Measurements from ENCODE around the gene COL12A1.

Gene COL12A1

DNA sequence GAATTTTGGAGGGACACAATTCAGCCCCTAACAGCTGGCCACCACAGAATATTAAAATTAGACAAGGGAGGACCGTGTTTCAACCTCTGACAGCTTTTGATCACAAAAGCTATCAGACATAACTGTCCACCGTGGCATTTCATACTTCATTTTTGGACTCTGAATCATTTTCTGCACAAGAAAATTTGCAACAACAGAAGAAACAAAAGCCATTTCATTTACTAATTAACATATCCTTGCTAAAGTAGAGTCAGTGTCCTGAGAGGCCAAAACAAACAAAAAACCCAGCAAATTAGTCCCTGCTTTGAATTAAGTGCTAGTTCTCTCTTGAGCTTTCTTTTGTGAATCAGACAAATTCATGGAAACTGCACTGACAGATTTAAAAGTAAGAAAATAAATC is 17.6 kb upstream of the COL12A1 start:
- DNase-seq (ENCODE audit: extremely low read depth, low read depth) = no peak
- TF ChIP-seq, protein P1, sequence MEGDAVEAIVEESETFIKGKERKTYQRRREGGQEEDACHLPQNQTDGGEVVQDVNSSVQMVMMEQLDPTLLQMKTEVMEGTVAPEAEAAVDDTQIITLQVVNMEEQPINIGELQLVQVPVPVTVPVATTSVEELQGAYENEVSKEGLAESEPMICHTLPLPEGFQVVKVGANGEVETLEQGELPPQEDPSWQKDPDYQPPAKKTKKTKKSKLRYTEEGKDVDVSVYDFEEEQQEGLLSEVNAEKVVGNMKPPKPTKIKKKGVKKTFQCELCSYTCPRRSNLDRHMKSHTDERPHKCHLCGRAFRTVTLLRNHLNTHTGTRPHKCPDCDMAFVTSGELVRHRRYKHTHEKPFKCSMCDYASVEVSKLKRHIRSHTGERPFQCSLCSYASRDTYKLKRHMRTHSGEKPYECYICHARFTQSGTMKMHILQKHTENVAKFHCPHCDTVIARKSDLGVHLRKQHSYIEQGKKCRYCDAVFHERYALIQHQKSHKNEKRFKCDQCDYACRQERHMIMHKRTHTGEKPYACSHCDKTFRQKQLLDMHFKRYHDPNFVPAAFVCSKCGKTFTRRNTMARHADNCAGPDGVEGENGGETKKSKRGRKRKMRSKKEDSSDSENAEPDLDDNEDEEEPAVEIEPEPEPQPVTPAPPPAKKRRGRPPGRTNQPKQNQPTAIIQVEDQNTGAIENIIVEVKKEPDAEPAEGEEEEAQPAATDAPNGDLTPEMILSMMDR (IDR thresholded peaks at IDR 0.05; ENCODE audit: low read depth, low read length, missing control alignments) = no peak
- no peak overlapping the region for H3K4me3 ChIP-seq (replicated peaks; ENCODE audit: low read depth, low read length)

DNA sequence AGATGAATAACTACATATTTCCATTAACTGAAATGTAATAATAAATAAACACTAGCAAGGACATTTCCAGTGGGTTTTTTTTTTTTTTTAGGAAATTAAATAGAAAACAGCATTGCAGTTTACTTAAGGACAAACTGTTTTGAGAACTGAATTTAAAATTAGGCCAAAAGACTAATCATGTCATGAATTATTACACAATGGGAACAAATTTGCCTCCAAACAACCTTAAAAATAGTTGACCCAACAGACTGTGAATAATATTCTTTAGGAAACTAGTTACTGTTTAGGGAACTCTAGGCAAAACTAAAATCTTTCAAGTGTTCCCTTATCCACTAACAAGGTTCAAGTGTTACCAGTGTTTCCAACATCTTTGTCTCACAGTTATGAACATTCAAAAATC is 16.4 kb upstream of the COL12A1 start:
- DNase-seq (ENCODE audit: extremely low read depth, low read depth) = no peak
- H3K4me3 ChIP-seq (replicated peaks; ENCODE audit: low read depth, low read length) = no peak overlapping the region
- TF ChIP-seq, protein P1 (IDR thresholded peaks at IDR 0.05; ENCODE audit: low read depth, low read length, missing control alignments) = no peak

DNA sequence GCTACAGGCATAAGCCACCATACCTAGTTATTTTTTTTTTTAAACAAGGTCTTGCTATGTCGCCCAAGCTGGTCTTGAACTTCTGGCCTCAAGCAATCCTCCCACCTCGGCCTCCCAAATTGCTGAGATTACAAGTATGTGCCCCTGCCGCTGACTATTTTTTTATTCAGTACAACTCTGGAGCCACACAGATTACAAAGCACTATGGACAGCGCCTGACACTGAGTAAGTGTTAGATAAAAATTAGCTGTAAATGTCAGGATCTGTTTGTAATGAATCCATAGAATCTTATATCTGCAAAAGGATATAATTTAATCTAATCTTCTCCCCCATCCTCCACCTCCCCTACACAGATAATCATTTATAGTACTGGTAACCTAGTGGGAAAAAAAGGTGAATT is 15.3 kb upstream of the COL12A1 start:
- DNase-seq (ENCODE audit: extremely low read depth, low read depth) = no peak

DNA sequence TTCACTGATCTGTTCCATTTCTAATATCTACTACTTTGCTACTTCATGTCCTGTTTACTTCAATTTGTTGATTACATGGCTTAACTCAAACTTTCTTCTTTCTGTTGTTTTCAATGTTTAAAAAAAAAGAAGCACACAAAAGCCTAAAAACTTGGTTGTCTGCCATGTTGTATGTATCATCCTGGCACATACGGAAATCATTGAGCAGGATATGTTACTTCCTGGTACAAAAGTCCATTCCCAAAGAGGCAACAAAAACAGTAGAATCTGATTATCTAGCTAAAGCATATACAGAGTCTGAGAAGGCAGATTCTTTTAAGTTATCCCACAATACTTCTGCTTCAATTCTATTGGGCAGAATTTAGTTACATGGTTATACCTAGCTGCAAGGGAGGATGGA is 14.5 kb upstream of the COL12A1 start:
- no peak for DNase-seq (ENCODE audit: extremely low read depth, low read depth)
- TF ChIP-seq, protein P1 (IDR thresholded peaks at IDR 0.05; ENCODE audit: low read depth, low read length, missing control alignments) = no peak
- H3K4me3 ChIP-seq (replicated peaks; ENCODE audit: low read depth, low read length) = no peak overlapping the region

More for the DNA sequence above, 15.3 kb upstream of the COL12A1 start:
- H3K4me3 ChIP-seq (replicated peaks; ENCODE audit: low read depth, low read length) = no peak overlapping the region
- TF ChIP-seq, protein P1 (IDR thresholded peaks at IDR 0.05; ENCODE audit: low read depth, low read length, missing control alignments) = no peak

DNA sequence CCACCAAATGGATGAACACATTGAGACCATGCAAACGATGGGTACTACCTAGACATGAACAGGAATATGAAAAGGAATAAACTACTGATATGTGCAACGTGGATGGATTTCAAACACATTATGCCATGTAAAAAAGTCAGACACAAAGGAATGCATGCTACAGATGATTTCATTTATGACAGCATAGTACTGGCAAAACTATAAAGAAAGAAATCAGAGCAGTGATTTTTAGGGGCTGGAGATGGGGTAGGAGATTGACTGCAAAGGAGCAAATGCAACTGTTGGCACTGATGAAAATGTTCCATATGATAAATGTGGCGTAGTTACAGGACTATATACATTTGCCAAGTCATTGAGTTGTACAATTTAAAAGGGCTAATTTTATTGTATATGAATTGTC is 13.4 kb upstream of the COL12A1 start:
- H3K4me3 ChIP-seq (replicated peaks; ENCODE audit: low read depth, low read length) = no peak overlapping the region
- no peak for DNase-seq (ENCODE audit: extremely low read depth, low read depth)
- TF ChIP-seq, protein P1 (IDR thresholded peaks at IDR 0.05; ENCODE audit: low read depth, low read length, missing control alignments) = no peak

DNA sequence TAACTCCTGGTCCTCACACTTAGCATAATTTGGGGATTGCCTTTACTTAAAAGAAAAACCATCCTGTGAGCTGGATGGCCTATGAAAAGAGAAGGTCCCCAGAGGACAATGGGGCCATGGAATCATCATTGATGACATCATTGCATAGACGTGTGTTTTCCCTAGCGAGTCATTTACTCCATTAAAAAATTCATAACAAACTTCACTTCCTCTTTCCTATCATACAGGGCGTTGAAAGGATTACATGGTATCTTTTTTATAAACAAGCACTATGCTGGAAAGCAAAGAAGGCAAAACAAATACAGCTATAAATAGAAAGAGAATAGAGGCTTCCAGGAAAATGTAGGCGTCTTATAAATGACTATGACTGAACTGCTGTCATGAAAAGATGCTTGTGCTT is 11.3 kb upstream of the COL12A1 start:
- H3K4me3 ChIP-seq (replicated peaks; ENCODE audit: low read depth, low read length) = no peak overlapping the region
- no peak for DNase-seq (ENCODE audit: extremely low read depth, low read depth)
- TF ChIP-seq, protein P1 (IDR thresholded peaks at IDR 0.05; ENCODE audit: low read depth, low read length, missing control alignments) = no peak

DNA sequence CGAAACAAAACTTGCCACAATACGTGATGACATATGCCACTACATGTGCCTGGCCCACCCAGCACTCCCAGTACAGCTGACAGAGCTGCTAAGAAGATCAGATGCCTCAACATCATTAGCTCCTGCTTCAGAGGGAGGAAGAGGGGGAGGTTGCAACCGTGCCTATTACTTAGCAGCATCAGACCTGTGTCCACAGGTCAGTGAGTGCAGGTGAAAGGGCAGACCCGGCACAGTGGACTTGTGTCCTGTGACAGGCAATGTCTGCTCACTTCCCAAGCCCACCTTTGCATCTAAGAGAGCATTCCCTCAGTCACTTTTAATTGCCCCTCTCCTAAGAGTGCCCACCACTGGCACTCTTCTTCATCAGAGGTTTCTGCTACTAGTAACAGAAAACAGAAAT is 9.4 kb upstream of the COL12A1 start:
- no peak for DNase-seq (ENCODE audit: extremely low read depth, low read depth)
- no peak overlapping the region for H3K4me3 ChIP-seq (replicated peaks; ENCODE audit: low read depth, low read length)
- TF ChIP-seq, protein P1 (IDR thresholded peaks at IDR 0.05; ENCODE audit: low read depth, low read length, missing control alignments) = no peak

All from HFF-Myc (cell line).